OCI-LY1 (cell line): ENCODE results near the gene TMEM143.

Experiments
- H2AFZ ChIP-seq: fragments of 200-600 bp; sonication (generic), shearing (Covaris generic); 2 replicates; pipeline ENCODE4 v1.6.0; 2014; ENCODE audit warnings: antibody characterized with exemption, mild to moderate bottlenecking, low read length
- H3F3A ChIP-seq: fragments of 200-600 bp; sonication (generic), shearing (Covaris generic); 2 replicates; pipeline ENCODE4 v1.6.0; 2014; ENCODE audit warnings: mild to moderate bottlenecking, antibody characterized with exemption, low read length, moderate library complexity; ENCODE audit not compliant: insufficient read depth
- H3K27ac ChIP-seq: fragments of 200-600 bp; sonication (generic); 2 replicates; pipeline ENCODE4 v1.5.1; 2014; ENCODE audit warnings: low read length, mixed run types, mild to moderate bottlenecking, low read depth; ENCODE audit not compliant: poor library complexity, severe bottlenecking
- H3K27me3 ChIP-seq: fragments of 200-600 bp; sonication (generic); 2 replicates; pipeline ENCODE4 v1.6.0; 2014; ENCODE audit warnings: antibody characterized with exemption, mild to moderate bottlenecking, low read length, moderate library complexity; ENCODE audit not compliant: insufficient read depth
- H3K36me3 ChIP-seq: fragments of 200-600 bp; sonication (generic); 2 replicates; pipeline ENCODE4 v1.6.1; 2014; ENCODE audit warnings: mild to moderate bottlenecking, antibody characterized with exemption, low read length, moderate library complexity, mixed read lengths; ENCODE audit not compliant: insufficient read depth
- H3K4me1 ChIP-seq: fragments of 200-600 bp; sonication (generic); 2 replicates; pipeline ENCODE4 v1.5.1; 2014; ENCODE audit warnings: mild to moderate bottlenecking, low read length, moderate library complexity; ENCODE audit not compliant: insufficient read depth, severe bottlenecking
- H3K4me2 ChIP-seq: fragments of 200-600 bp; sonication (generic), shearing (Covaris generic); 2 replicates; pipeline ENCODE4 v1.6.1; 2014; ENCODE audit warnings: low read length
- H3K4me3 ChIP-seq: fragments of 200-600 bp; sonication (generic); 2 replicates; pipeline ENCODE4 v1.5.1; 2014; ENCODE audit warnings: low read length, low read depth, mild to moderate bottlenecking, mixed read lengths; ENCODE audit not compliant: poor library complexity, severe bottlenecking
- H3K79me2 ChIP-seq: fragments of 200-600 bp; shearing (Covaris generic); 2 replicates; pipeline ENCODE4 v1.6.1; 2016; ENCODE audit warnings: mixed run types, low read length, mixed read lengths; ENCODE audit not compliant: insufficient read depth
- H3K9ac ChIP-seq: fragments of 200-600 bp; sonication (generic), shearing (Covaris generic); 2 replicates; pipeline ENCODE4 v1.6.1; 2014; ENCODE audit warnings: mild to moderate bottlenecking, low read length, mixed read lengths
- H3K9me2 ChIP-seq: fragments of 200-600 bp; sonication (generic), shearing (Covaris generic); 2 replicates; pipeline ENCODE4 v1.6.1; 2014; ENCODE audit warnings: low read depth, mild to moderate bottlenecking, low read length, mixed read lengths
- H3K9me3 ChIP-seq: fragments of 200-600 bp; shearing (Covaris generic); 2 replicates; pipeline ENCODE4 v1.6.1; 2014; ENCODE audit warnings: low read length, mixed read lengths
- H4K20me1 ChIP-seq: fragments of 200-600 bp; sonication (generic), shearing (Covaris generic); 2 replicates; pipeline ENCODE4 v1.6.0; 2016; ENCODE audit warnings: mild to moderate bottlenecking, low read length; ENCODE audit not compliant: insufficient read depth
- CTCF ChIP-seq: fragments of 200-600 bp; sonication (generic), shearing (Covaris generic); IDR thresholded peaks from 2 replicates; pipeline ENCODE4 v1.5.1; 2017; ENCODE audit warnings: mild to moderate bottlenecking, antibody characterized with exemption, low read length, moderate library complexity, mixed read lengths
- EZH2 ChIP-seq: fragments of 200-600 bp; sonication (generic), shearing (Covaris generic); IDR thresholded peaks from 2 replicates; pipeline ENCODE4 v1.8.0; 2017; ENCODE audit warnings: borderline replicate concordance, mixed run types, mild to moderate bottlenecking, antibody characterized with exemption, low read length, moderate library complexity, mixed read lengths

TMEM143 gene

DNA sequence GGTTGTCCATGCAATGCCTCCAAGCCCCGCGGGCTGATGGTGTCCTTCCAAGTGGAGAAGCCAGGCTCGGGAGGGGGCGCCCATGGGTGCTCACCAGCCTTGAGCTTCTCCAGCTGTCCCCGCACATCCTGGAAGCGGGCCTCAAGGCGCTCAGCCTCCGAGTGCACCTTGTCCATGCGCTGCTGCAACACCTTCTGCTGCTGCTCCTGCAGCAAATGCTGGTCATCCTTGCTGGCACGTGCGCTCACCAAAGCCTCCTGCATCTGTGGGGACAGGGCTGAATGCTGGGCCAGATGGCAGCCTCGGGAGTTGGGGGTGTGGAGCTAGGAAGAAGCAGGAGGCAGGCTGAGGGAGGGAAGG is 61.2 kb downstream of the TMEM143 start:
- H2AFZ ChIP-seq, result no peak overlapping the region
- H3K27me3 ChIP-seq, result 0 out of 2 replicates have a peak, but pooled peaks cover 4% of the 10 kb centered on the region
- H3K27ac ChIP-seq, result no peak overlapping the region
- no peaks in the 10 kb centered on the region for H4K20me1 ChIP-seq
- H3K36me3 ChIP-seq, result no peaks in the 10 kb centered on the region
- H3K9me2 ChIP-seq, result no peaks in the 10 kb centered on the region
- no peaks in the 10 kb centered on the region for H3K79me2 ChIP-seq
- no peaks in the 10 kb centered on the region for H3K4me1 ChIP-seq
- H3K4me3 ChIP-seq, result no peak overlapping the region
- TF ChIP-seq EZH2, result no peak
- no peak for TF ChIP-seq CTCF
- H3F3A ChIP-seq, result no peaks in the 10 kb centered on the region
- no peak overlapping the region for H3K9ac ChIP-seq
- no peaks in the 10 kb centered on the region for H3K9me3 ChIP-seq
- no peak overlapping the region for H3K4me2 ChIP-seq

DNA sequence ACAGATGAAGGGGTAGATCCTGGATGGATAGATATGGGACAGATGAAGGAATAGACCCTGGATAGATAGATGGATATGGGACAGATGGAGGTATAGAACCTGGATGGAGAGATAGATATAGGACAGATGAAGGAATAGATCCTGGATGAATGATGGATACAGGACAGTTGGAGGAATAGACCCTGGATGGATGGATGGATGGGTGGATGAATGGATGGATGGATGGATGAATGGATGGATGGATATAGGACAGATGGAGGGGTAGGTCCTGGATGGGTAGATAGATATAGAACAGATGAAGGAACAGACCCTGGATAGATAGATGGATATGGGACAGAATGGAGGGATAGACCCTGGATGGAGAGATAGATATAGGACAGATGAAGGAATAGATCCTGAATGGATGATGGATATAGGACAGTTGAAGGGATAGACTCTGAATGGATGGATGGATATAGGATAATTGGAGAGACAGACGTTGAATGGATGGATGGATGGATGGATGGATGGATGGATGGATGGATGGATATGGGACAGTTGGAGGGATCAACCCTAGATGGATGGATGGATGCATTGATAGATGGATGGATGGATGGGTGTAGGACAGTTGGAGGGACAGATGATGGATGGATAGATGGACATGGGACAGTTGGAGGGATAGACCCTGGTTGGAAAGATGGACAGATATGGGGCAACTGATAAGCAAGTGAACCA is 61.7 kb downstream of the TMEM143 start:
- H3K9me3 ChIP-seq, result no peaks in the 10 kb centered on the region
- H3F3A ChIP-seq, result no peaks in the 10 kb centered on the region
- H3K27me3 ChIP-seq, result 0 out of 2 replicates have a peak, but pooled peaks cover 4% of the 10 kb centered on the region
- no peaks in the 10 kb centered on the region for H3K9me2 ChIP-seq
- no peaks in the 10 kb centered on the region for H3K36me3 ChIP-seq
- H2AFZ ChIP-seq, result no peak overlapping the region
- no peak overlapping the region for H3K4me3 ChIP-seq
- no peak overlapping the region for H3K27ac ChIP-seq
- H3K4me1 ChIP-seq, result no peaks in the 10 kb centered on the region
- H4K20me1 ChIP-seq, result no peaks in the 10 kb centered on the region
- no peak for TF ChIP-seq CTCF
- TF ChIP-seq EZH2, result no peak
- H3K9ac ChIP-seq, result no peak overlapping the region
- H3K4me2 ChIP-seq, result no peak overlapping the region
- H3K79me2 ChIP-seq, result no peaks in the 10 kb centered on the region

DNA sequence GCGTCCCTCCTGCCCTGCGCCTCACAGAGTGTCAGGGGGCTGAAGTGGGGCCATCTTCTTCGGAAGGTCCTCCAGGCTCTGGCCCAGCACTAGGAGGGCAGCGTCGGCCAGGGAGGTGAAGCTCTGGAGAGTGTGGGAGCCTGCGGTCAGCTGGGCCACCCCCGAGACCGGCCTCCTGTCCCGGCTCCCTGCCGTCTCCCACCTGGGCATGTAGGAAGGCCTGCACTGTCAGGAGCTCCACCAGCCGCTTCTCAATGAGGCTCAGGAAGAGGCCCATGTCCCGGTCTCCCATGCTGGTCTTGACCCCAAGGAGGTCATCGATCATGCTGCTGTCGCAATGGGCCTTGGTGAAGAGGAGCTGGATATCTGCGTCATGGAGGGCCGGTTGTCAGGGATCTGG is 65.8 kb downstream of the TMEM143 start:
- Histone ChIP-seq H3K4me2 (no peak overlapping the region), H3K9ac (no peak overlapping the region), H3K27me3 (0 out of 2 replicates have a peak, but pooled peaks cover 4% of the 10 kb centered on the region), H3K36me3 (no peaks in the 10 kb centered on the region), H3F3A (no peaks in the 10 kb centered on the region), H3K27ac (no peak overlapping the region), H4K20me1 (no peaks in the 10 kb centered on the region), H3K4me3 (no peak overlapping the region), H3K9me2 (no peaks in the 10 kb centered on the region), H2AFZ (no peak overlapping the region), H3K4me1 (no peaks in the 10 kb centered on the region), H3K79me2 (no peaks in the 10 kb centered on the region), H3K9me3 (no peaks in the 10 kb centered on the region)
- TF ChIP-seq EZH2 (no peak), CTCF (no peak)
